K562 (cell line): ENCODE measurements around the gene NIPAL4. TPM values are rescaled to one million over a fixed set of nuclear protein-coding genes. Genes with fewer than 3 reads are reported as not detected.

Experiments used
- ATAC-seq: fragments of 200-7000 bp; cut with Tn5 transposase; 3 replicates; pipeline ENCODE4 v1.9.1; 2020; ENCODE audit warnings: moderate library complexity
- BruUV-seq: library from RNA; stranded (reverse); fragments of 400-500 nt; replicated peaks from 2 replicates; lab custom pipeline; 2021; lab: Mats Ljungman, UMichigan
- CTCF ChIA-PET: fragments of 300-600 bp; formaldehyde crosslinking; extraction: SDS; loops from one replicate; lab custom pipeline; 2021; ENCODE audit warnings: low intra/inter-chr PET ratio; lab: Yijun Ruan, JAX
- POLR2A ChIA-PET: fragments of 300-600, 350-650 bp; sonication (Branson Sonifier 250); formaldehyde crosslinking; extraction: SDS; loops from one replicate; lab custom pipeline; 2021; ENCODE audit warnings: antibody characterized with exemption, inconsistent platforms; lab: Yijun Ruan, JAX
- DNase-seq, 4 experiments: peaks; one replicate each; pipeline versions ENCODE4 v3.0.0 to v3.0.0-alpha.2; 2011 to 2018; ENCODE audit warnings: low spot score in 3 of 4, mixed read lengths in 3 of 4; ENCODE audit errors: extremely low read depth in 1 of 4
- FAIRE-seq: peaks from 2 replicates; lab custom pipeline; 2011; peaks lifted over from hg19 to GRCh38; lab: Jason Lieb, UNC
- H2AFZ ChIP-seq: 2 replicates; pipeline ENCODE4 v1.6.0; 2011; ENCODE audit warnings: low read depth, low read length, control low read depth, inconsistent platforms
- H3K27ac ChIP-seq: fragments of 200-600 bp; 3 replicates; pipeline ENCODE4 v1.8.0; 2011; ENCODE audit warnings: low read depth, mild to moderate bottlenecking, control low read depth, inconsistent platforms, low read length, moderate library complexity, mixed read lengths; ENCODE audit errors: extremely low read depth
- H3K27me3 ChIP-seq, 2 experiments: fragments of 300-600 bp in 1 of 2; 2 replicates in 1 of 2; 3 replicates in 1 of 2; pipeline versions ENCODE4 v1.6.0 to v1.8.0; 2011; ENCODE audit warnings: inconsistent platforms in 2 of 2, low read length in 2 of 2, mild to moderate bottlenecking in 1 of 2, mixed read lengths in 1 of 2, moderate library complexity in 1 of 2; ENCODE audit not compliant: control insufficient read depth in 2 of 2, insufficient read depth in 2 of 2
- H3K36me3 ChIP-seq: fragments of 300-600 bp; 3 replicates; pipeline ENCODE4 v1.8.0; 2011; ENCODE audit warnings: mild to moderate bottlenecking, low read length, inconsistent platforms; ENCODE audit not compliant: control insufficient read depth, insufficient read depth
- H3K4me1 ChIP-seq, 2 experiments: fragments of 200-600 bp in 1 of 2; replicated peaks in 1 of 2; 2 replicates in 1 of 2; 3 replicates in 1 of 2; pipeline versions ENCODE4 v1.5.1 to v1.8.0; 2011; ENCODE audit warnings: inconsistent platforms in 2 of 2, low read length in 2 of 2, mild to moderate bottlenecking in 1 of 2, mixed read lengths in 1 of 2, moderate library complexity in 1 of 2; ENCODE audit not compliant: control insufficient read depth in 2 of 2, insufficient read depth in 2 of 2
- H3K4me2 ChIP-seq: 2 replicates; pipeline ENCODE4 v1.6.1; 2011; ENCODE audit warnings: low read length, control low read depth, inconsistent platforms, mixed read lengths; ENCODE audit not compliant: insufficient read depth
- H3K4me3 ChIP-seq: fragments of 200-600 bp; sonication (generic), shearing (Covaris generic); 2 replicates; pipeline ENCODE4 v1.5.1; 2016; ENCODE audit warnings: control low read depth, inconsistent platforms
- H3K79me2 ChIP-seq: fragments of 200-600 bp; 3 replicates; pipeline ENCODE4 v1.8.0; 2011; ENCODE audit warnings: low read length, inconsistent platforms; ENCODE audit not compliant: control insufficient read depth, insufficient read depth
- H3K9ac ChIP-seq, 2 experiments: 2 replicates each; pipeline versions ENCODE4 v1.6.0 to v1.6.1; 2011; ENCODE audit warnings: low read depth in 2 of 2, low read length in 2 of 2, control low read depth in 1 of 2, inconsistent platforms in 1 of 2, mild to moderate bottlenecking in 1 of 2, mixed read lengths in 1 of 2; ENCODE audit not compliant: insufficient read depth in 1 of 2
- H3K9me1 ChIP-seq: one replicate; pipeline ENCODE4 v1.6.0; 2011; ENCODE audit warnings: inconsistent platforms, mild to moderate bottlenecking, low read length, moderate library complexity; ENCODE audit not compliant: control insufficient read depth, insufficient read depth
- H3K9me3 ChIP-seq: replicated peaks from 2 replicates; pipeline ENCODE4 v1.5.1; 2011; ENCODE audit warnings: low read depth, low read length, inconsistent platforms; ENCODE audit not compliant: control insufficient read depth, insufficient read depth
- H4K20me1 ChIP-seq: replicated peaks from 2 replicates; pipeline ENCODE4 v1.6.1; 2011; ENCODE audit warnings: low read length, inconsistent platforms, mixed read lengths; ENCODE audit not compliant: control insufficient read depth, insufficient read depth
- MCM2 ChIP-seq: fragments of 450-650 bp; IDR thresholded peaks from 2 replicates; pipeline ENCODE4 v1.6.1; 2017; ENCODE audit warnings: low read depth, mild to moderate bottlenecking
- MITF ChIP-seq: IDR thresholded peaks from 2 replicates; pipeline ENCODE4 v1.6.1; 2014; ENCODE audit warnings: antibody characterized with exemption
- RBFOX2 ChIP-seq: fragments of 200-400 bp; formaldehyde crosslinking; IDR thresholded peaks from 2 replicates; pipeline ENCODE4 v1.6.1; 2017; ENCODE audit warnings: low read depth, mild to moderate bottlenecking, low read length, moderate library complexity
- RBM34 ChIP-seq: fragments of 200-400 bp; formaldehyde crosslinking; IDR thresholded peaks from 2 replicates; pipeline ENCODE4 v1.6.1; 2018; ENCODE audit warnings: low read length, borderline replicate concordance; ENCODE audit not compliant: insufficient read depth
- SRSF7 ChIP-seq: fragments of 200-400 bp; formaldehyde crosslinking; optimal IDR thresholded peaks from 2 replicates; pipeline ENCODE3; 2017; ENCODE audit warnings: mild to moderate bottlenecking, low read depth, low read length
- XRCC5 ChIP-seq: fragments of 200-400 bp; formaldehyde crosslinking; IDR thresholded peaks from 2 replicates; pipeline ENCODE4 v1.6.1; 2017; ENCODE audit warnings: low read depth, mild to moderate bottlenecking, low read length
- ZFP30 ChIP-seq: fragments of 250-450 bp; sonication (Bioruptor Pico); IDR thresholded peaks from 2 replicates; pipeline ENCODE4 v1.8.0; 2022; ENCODE audit warnings: moderate library complexity, mild to moderate bottlenecking, inconsistent platforms, borderline replicate concordance
- ZNF146 ChIP-seq: IDR thresholded peaks from one replicate; pipeline ENCODE4 v1.6.1; 2018; ENCODE audit warnings: missing compliant biosample characterization; ENCODE audit not compliant: unreplicated experiment
- ZNF436 ChIP-seq: fragments of 250-450, 450-650 bp; sonication (Bioruptor Pico); formaldehyde crosslinking; IDR thresholded peaks from 2 replicates; pipeline ENCODE4 v1.7.0; 2020; ENCODE audit warnings: mild to moderate bottlenecking
- WGBS: fragments of 100-300 bp; shearing (Covaris generic); methylation state at CpG from one replicate; pipeline ENCODE4 v1.1.6; 2016; ENCODE audit warnings: low coverage, mixed read lengths; ENCODE audit not compliant: insufficient coverage; ENCODE audit errors: missing lambda C conversion rate; 5-methylcytosine and 5-hydroxymethylcytosine counted together
- in situ Hi-C: fragments of 300-500 bp; cut with MboI; formaldehyde crosslinking; loops from 4 replicates; pipeline ENCODE4 v1.15.0; 2018; ENCODE audit warnings: inconsistent platforms, mixed read lengths
- intact Hi-C: fragments of 100-400 bp; cut with micrococcal nuclease; formaldehyde crosslinking; loops from 2 replicates; pipeline ENCODE4 v1.14.2; 2022
- polyA plus RNA-seq, 8 experiments: library from polyadenylated mRNA; depleted of rRNA in 4 of 8; stranded (reverse) in 5 of 8; unstranded in 3 of 8; fragments of >200 nt; fragmentation: Nextera tagmentation in 2 of 8; fragmentation: Illumina TruSeq in 1 of 8; extraction: Ambion mirVana in 2 of 8; extraction: Trizol in 1 of 8; gene quantifications; 2 replicates each; pipeline versions ENCODE4 v1.2.1 to v1.2.3, GENCODE V29; 2011 to 2014; ENCODE audit warnings: inconsistent platforms in 1 of 8, missing spikeins in 1 of 8
- total RNA-seq, 7 experiments: library from RNA; depleted of rRNA in 6 of 7; stranded (reverse); fragments of >200 nt in 6 of 7; fragmentation: Illumina TruSeq in 2 of 7; extraction: Trizol in 2 of 7; gene quantifications; 2 replicates each; pipeline versions ENCODE4 v1.2.1 to v1.2.3, GENCODE V29; 2011 to 2021; ENCODE audit warnings: low replicate concordance in 1 of 7

Gene NIPAL4
- total and polyA plus RNA-seq, 9 of the 15 experiments (the other 6 are each of a cell fraction or from before 2014, with no cell fraction given), result not detected

DNA sequence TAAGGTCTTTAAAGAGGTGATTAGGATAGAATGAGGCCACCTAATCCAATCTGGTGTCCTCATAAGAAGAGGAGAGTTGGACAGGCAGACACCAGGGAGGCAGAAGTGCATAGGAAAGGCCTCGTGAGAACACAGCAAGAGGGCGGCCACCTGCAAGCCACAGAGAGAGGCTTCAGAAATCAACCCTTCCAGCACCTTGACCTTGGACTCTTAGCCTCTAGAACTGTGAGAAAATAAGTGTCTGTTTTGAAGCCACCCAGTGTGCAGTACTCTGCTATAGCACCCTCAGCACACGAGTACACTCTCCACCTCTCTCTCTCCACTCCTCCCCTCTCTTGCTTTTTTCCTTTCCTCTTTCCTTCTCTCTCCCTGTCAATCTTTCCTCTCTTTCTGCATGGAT is 26.8 kb downstream of the NIPAL4 start:
- ChIA-PET CTCF (no interaction called here), POLR2A (no interaction called here)
- intact Hi-C loops (no loop called here), in situ Hi-C loops (no loop called here)
- peak; percentile 47; the same call in 1 of the 3 replicates for ATAC-seq
- no peaks in the 10 kb centered on the region for H3K9me1 ChIP-seq
- no peaks in the 10 kb centered on the region for H3K36me3 ChIP-seq
- BruUV-seq, result no TSS peak
- peaks cover 0 to 27% of the 10 kb centered on the region in 2 experiments; a peak in 2 of 5 replicates for H3K27me3 ChIP-seq
- H3K4me1 ChIP-seq, result peaks cover 0 to 4% of the 10 kb centered on the region in 2 experiments; a peak in 1 of 5 replicates
- no peak overlapping the region for H3K9ac ChIP-seq
- H3K79me2 ChIP-seq, result no peaks in the 10 kb centered on the region
- H3K4me3 ChIP-seq, result no peak overlapping the region
- H3K9me3 ChIP-seq, result no peaks in the 10 kb centered on the region
- no peak for DNase-seq
- no peak for FAIRE-seq
- WGBS, result 5% methylated on average over 3 of the region's 3 CpGs
- no peak for TF ChIP-seq ZFP30
- no peak for TF ChIP-seq RBFOX2
- TF ChIP-seq XRCC5, result no peak
- TF ChIP-seq SRSF7, result no peak
- no peak for TF ChIP-seq RBM34
- no peak for TF ChIP-seq MITF
- no peak for TF ChIP-seq ZNF146 (CRISPR knock-in tag)
- TF ChIP-seq ZNF436 (CRISPR knock-in tag), result no peak
- no peak for TF ChIP-seq MCM2
- H4K20me1 ChIP-seq, result no peaks in the 10 kb centered on the region
- H2AFZ ChIP-seq, result no peak overlapping the region
- H3K4me2 ChIP-seq, result no peak overlapping the region
- H3K27ac ChIP-seq, result no peak overlapping the region
